HG03039 (cell line): Measurements from ENCODE around the gene CCDC127.
A peak's percentile ranks its signal among the peaks of the same experiment; 100 is the strongest.

ENCODE experiments used
- ATAC-seq: cut with Tn5 transposase; IDR thresholded peaks from one replicate; pipeline ENCODE4 v1.9.1; 2021; ENCODE audit warnings: mild to moderate bottlenecking, moderate library complexity; ENCODE audit not compliant: unreplicated experiment

The CCDC127 gene

GRCh38 chr5:191036-191948, 26.7 kb downstream of the CCDC127 start, which contains the start of gene LRRC14B:
LRRC14B (plus strand) TSS chr5:191495; CDS start chr5:191539, 44 bp downstream.
- peak; percentile 32 for ATAC-seq

DNA sequence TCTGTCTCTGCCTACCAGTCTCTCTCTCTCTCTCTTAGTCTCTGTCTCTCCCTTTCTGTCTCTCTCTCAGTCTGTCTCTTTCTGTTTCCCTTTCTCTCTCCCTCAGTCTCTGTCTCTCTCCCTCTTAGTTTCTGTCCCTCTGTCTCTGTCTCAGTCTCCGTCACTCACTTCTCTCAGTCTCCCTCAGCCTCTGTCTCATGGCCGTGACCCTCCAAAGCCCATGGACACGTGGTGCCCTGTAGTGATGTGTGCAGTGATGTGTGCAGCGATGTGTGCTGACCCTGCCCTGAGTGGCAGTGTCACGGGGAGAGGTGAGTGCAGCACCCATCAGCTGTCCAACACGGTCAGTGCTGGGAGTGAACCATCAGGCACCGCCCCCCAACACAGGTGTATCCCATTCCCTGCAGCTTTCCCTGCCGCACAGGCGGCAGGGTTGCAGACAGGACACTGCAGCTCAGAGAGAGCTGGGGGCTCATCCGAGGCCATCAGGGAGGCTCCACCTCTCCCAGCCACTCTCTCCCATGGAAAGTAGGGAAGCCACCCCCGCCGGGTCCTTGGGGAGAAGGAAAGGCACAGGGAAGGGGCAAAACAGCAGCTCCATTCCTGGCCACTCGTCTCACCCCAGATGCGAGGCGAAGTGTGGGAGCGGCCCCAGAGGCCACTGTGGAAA, 27.5 kb downstream of the CCDC127 start:
- no peak for ATAC-seq

GRCh38 chr5:189976-190365, 28.0 kb downstream of the CCDC127 start:
- ATAC-seq = no peak

GRCh38 chr5:189486-189885, 28.5 kb downstream of the CCDC127 start:
- ATAC-seq = no peak

- peak; percentile 58 for ATAC-seq
Measured at GRCh38 chr5:188488-189481, 29.2 kb downstream of the CCDC127 start.

- no peak for ATAC-seq
Measured at GRCh38 chr5:187617-188451, 30.1 kb downstream of the CCDC127 start.

DNA sequence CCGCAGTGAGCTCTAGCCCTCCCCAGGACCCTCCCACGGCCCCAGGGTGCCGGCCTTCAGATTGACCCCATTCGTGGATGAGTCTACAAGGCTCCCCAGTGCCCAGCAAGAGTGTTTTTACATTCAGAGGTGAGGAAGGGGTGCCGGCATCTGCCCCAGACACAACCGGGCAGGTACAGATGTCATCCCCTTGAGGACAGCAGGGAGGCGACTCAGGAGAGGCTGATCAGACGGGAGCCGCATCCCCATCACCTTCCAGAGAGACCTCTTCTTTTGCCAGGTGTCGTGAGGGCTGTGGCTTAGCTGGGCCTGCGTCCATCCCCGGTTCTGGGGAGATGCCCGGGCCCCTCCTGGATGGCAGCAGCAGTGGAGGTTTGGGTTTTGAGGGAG, 30.9 kb downstream of the CCDC127 start:
- no peak for ATAC-seq

GRCh38 chr5:186091-187041, 31.6 kb downstream of the CCDC127 start:
- no peak for ATAC-seq

DNA sequence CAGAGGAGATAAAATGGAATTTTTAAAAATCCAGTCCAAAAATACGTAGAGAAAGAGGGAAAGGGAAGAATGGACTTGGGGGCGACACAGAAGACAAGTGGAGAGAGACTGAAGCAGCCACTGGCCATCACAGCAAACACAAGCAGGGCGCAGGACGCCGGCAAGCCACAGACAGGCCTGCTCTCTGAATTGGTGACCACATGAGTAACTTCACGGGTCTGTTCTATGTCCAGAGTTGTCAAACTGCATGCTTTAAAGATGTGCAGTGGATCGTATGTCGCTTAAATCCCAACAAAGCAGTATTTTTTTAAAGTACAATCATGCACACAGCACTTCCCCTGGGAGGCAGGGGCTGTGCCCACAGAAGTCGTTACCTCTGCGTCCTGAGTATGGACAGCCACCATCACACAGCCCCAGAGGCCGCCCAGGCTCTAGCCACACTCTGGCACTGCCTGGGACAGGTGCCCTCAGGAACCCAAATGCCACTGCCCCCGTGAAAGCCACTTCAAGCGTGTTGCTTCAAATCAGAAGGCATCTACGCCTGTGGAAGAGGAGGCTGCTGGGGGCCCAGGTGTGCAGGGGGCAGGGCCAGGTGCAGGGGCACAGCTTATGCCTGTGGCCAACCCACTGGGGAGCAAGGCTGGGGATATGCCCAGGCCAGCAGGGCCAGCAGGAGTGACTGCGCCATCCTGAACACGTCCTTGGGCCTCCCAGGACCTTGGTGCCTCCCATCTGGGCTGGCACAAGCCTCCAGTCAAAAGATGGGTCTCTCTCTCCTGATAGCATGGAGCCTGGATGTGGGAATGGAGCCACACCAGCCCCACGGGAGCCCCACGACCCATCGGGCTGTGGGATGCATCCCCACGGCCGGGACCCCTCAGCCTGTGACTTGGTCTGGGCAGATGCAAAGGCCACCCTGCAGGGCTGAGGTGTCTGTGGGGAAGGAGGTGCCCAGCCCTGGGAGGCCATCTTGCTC, 32.6 kb downstream of the CCDC127 start:
- ATAC-seq = no peak

- no peak for ATAC-seq
Measured at GRCh38 chr5:184471-184870, 33.5 kb downstream of the CCDC127 start.

- no peak for ATAC-seq
Measured at GRCh38 chr5:182126-182525, 35.8 kb downstream of the CCDC127 start.

- no peak for ATAC-seq
Measured at GRCh38 chr5:181566-181965, 36.4 kb downstream of the CCDC127 start.

DNA sequence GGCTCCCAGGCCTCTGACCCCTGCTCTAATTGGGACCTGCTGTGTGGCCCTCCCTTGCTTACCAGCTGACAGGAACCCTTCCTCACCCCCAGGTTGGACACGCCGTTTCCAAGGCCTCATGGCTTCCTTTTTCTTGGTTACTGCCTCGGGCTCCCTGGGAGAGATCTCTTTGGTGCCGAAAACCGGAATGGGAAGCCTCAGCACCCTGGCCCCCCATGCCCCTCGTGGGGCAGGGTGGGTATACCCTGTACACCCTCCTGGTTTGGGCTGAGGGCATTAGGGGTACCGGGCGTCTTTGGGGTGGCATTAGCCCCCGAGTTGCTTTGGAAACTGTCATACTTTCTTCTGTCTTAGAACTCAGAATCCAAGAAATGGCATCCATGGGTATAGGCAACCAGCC, 36.8 kb downstream of the CCDC127 start:
- ATAC-seq = no peak

GRCh38 chr5:180286-180918, 37.6 kb downstream of the CCDC127 start:
- no peak for ATAC-seq

GRCh38 chr5:179401-179800, 38.6 kb downstream of the CCDC127 start:
- no peak for ATAC-seq

DNA sequence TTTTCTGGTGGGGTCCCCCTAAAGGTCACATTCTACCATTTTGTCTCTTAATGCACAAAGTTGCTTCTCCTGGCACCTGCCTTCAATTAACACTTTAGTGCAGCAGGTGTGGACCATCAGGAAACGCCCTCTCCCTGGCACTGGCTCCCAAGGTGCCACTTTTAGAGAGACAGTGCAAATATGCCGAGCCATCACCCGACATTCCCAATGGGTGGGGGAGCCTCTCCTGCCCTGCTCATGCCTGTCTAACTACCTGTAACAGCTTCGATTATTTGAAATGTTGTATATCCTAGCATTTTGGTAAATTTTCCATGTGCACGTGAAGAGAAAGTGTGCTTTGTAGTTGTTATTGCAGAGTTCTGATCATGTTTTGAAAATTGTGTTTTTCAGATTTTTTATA, 39.8 kb downstream of the CCDC127 start:
- ATAC-seq = no peak

DNA sequence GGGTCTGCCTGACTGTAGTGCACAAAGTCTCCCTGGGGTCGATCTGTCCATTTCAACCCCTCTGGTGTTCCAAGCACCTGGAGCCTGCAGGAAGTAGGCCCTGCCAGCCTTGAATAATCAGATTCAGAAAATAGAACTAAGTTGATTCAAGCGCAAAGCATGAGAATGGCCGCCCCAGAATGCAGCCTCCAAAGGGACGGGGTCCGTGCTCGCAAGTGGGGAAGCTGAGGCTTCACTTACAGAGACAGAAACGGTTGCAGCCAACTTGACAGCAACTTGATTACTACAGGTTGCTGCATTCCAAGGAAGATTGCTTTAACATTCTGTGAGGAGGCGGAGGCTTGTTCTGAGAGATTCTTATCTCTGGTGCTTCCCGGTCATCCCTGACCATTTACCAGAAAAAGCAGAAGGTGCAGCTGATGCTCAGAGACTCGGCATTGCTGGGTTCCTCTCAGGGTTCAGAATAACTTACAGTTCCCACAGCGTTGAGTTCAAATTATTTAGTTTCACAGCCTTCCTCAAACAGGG, 41.6 kb downstream of the CCDC127 start:
- no peak for ATAC-seq
